Heart right ventricle (tissue), 16 donors: Measurements from ENCODE around the gene GBE1. TPM values are rescaled to one million over a fixed set of nuclear protein-coding genes. Genes with fewer than 3 reads are reported as not detected.

Source experiments
- ATAC-seq, 8 donors: fragments of 200-7000 bp; cut with Tn5 transposase; one replicate each; pipeline ENCODE4 v1.9.1; 2020; ENCODE audit warnings: mild to moderate bottlenecking in 8 of 8, moderate library complexity in 8 of 8, moderate number of reproducible peaks in 1 of 8
- DNase-seq, 2 donors: peaks; one replicate each; pipeline ENCODE4 v3.0.0-alpha.2; 2020
- H3K27ac ChIP-seq, 10 donors: fragments of 200-600 bp; sonication (generic) in 2 of 10; one replicate each; pipeline versions ENCODE4 v1.5.0 to v1.8.0; 2020 to 2022; ENCODE audit warnings: mild to moderate bottlenecking in 3 of 10
- H3K27me3 ChIP-seq, 7 donors: fragments of 200-600 bp; one replicate each; pipeline ENCODE4 v1.8.0; 2021 to 2022; ENCODE audit warnings: mild to moderate bottlenecking in 2 of 7
- H3K36me3 ChIP-seq, 9 donors: fragments of 200-600 bp; sonication (generic) in 1 of 9; one replicate each; pipeline versions ENCODE4 v1.5.0 to v1.8.0; 2020 to 2022; ENCODE audit warnings: mild to moderate bottlenecking in 2 of 9
- H3K4me1 ChIP-seq, 9 donors: fragments of 200-600 bp; sonication (generic) in 1 of 9; one replicate each; pipeline versions ENCODE4 v1.5.0 to v1.8.0; 2020 to 2022; ENCODE audit warnings: mild to moderate bottlenecking in 4 of 9
- H3K4me3 ChIP-seq, 10 donors: fragments of 200-600 bp; sonication (generic) in 2 of 10; one replicate each; pipeline versions ENCODE4 v1.5.0 to v1.8.0; 2020 to 2022; ENCODE audit warnings: mild to moderate bottlenecking in 7 of 10, moderate library complexity in 2 of 10
- H3K9me3 ChIP-seq, 11 donors: fragments of 200-600 bp in 10 of 11; sonication (generic) in 2 of 11; one replicate each; pipeline versions ENCODE4 v1.5.0 to v1.8.0; 2013 to 2022; ENCODE audit warnings: mild to moderate bottlenecking in 2 of 11, control low read depth in 1 of 11, moderate library complexity in 1 of 11
- CTCF ChIP-seq, 9 donors: fragments of 200-600 bp; sonication (generic) in 2 of 9; IDR thresholded peaks; one replicate each; pipeline versions ENCODE4 v1.5.0 to v1.8.0; 2021 to 2022; ENCODE audit warnings: antibody characterized with exemption in 9 of 9, mild to moderate bottlenecking in 5 of 9, moderate library complexity in 1 of 9
- WGBS, 2 donors: extraction: QIAGEN DNeasy Blood & Tissue Kit; methylation state at CpG; one replicate each; pipeline ENCODE4 v1.1.7; 2013; ENCODE audit warnings: inconsistent platforms in 1 of 2; 5-methylcytosine and 5-hydroxymethylcytosine counted together
- intact Hi-C, 10 donors: fragments of 100-400 bp; cut with DNase I; formaldehyde crosslinking; loops; one replicate each; pipeline versions ENCODE4 v1.11.1 to v1.14.2; 2022
- polyA plus RNA-seq, 2 donors: library from polyadenylated mRNA; stranded (reverse); fragments of 200-250 nt; gene quantifications; one replicate each; pipeline ENCODE4 v1.2.3, GENCODE V29; 2013
- total RNA-seq, 10 donors: library from RNA; stranded (reverse); fragmentation: NEBNext Ultra II Directional in 3 of 10; extraction: Animal tissue kit (Norgen Biotek cat#: 25700) in 3 of 10; gene quantifications; one replicate each; pipeline versions ENCODE4 v1.2.1 to v1.2.4, GENCODE V29; 2021 to 2023
- donor health status: Arrhythmogenic right ventricular cardiomyopathy.
- donor health status: ischemic (EF 13 %, LVEDD 7.1; RV severe dilation, severe dysfunction).
- donor health status: healthy with polysubstance abuse.
- donor health status: DM: no; HTN: yes; CAD: no.
- donor health status: DM: no; HTN: no; CAD: no.
- donor health status: ischemic (EF 25% LVEDD 6.9; RV normal size, moderate dysfunction).
- donor health status: ischemic (EF 25% LVEDD 5.7; RV mildly dilated, moderate dysfunction).
- donor health status: healthy.
- donor health status: DM: yes; HTN: yes; CAD: no.
- donor health status: Ischemic cardiomyopathy.
- donor health status: ischemic (EF 35%, LVEDD 5.7; RV mildly dilated, moderate dysfunction).
- donor health status: nonischemic (EF 11% LVEDD 7.7; RV severe dilation, severe dysfunction).
- donor health status: DM: yes; HTN: yes; CAD: no.
- donor health status: PGD.
- donor health status: ischemic (EF 29% LVEDD 5.4; RV normal size, mild dysfunction).
- donor health status: nonischemic (EF 23%, LVEDD 6.1; RV moderate dilation, normal function).

GBE1 gene
- total and polyA plus RNA-seq, 12 donors: 24.8 to 153 (median 98.8) TPM

GRCh38 chr3:81790117-81790516 lies 28.7 kb upstream of the GBE1 start:
- Histone ChIP-seq H3K4me3 (no peak overlapping the region), H3K9me3 (no peaks in the 10 kb centered on the region), H3K4me1 (peaks cover 0 to 31% (median 18%) of the 10 kb centered on the region in 9 donors), H3K27me3 (no peaks in the 10 kb centered on the region), H3K36me3 (no peaks in the 10 kb centered on the region), H3K27ac (peak overlapping the region in 9 of 10 donors; percentile 28 to 80 (median 71))
- intact Hi-C loops: loop anchor here in 1 of 10 donors (5.0 kb wide), 1 partner anchor 123 kb away; no protein-coding TSS in a partner anchor
- no peak for TF ChIP-seq CTCF (IDR thresholded peaks at IDR 0.05)
- ATAC-seq: peak in 7 of 8 donors; percentile 48 to 88 (median 73)
- no peak for DNase-seq
- whole genome bisulfite sequencing, 2 donors: 11 to 24% methylated on average over 3 of the region's 3 CpGs

GRCh38 chr3:81789691-81790090 lies 28.2 kb upstream of the GBE1 start:
- peak overlapping the region in 9 of 10 donors; percentile 28 to 80 (median 71) for H3K27ac ChIP-seq

GRCh38 chr3:81788610-81789009 lies 27.2 kb upstream of the GBE1 start:
- Histone ChIP-seq H3K9me3 (no peaks in the 10 kb centered on the region), H3K4me1 (peaks cover 0 to 31% (median 18%) of the 10 kb centered on the region in 9 donors), H3K27me3 (no peaks in the 10 kb centered on the region), H3K4me3 (no peak overlapping the region), H3K36me3 (no peaks in the 10 kb centered on the region), H3K27ac (peak overlapping the region in 9 of 10 donors; percentile 28 to 80 (median 71))
- WGBS, 2 donors: 1 to 4% methylated on average over 2 of the region's 2 CpGs
- intact Hi-C loops: no loop called here
- DNase-seq: no peak
- TF ChIP-seq CTCF (IDR thresholded peaks at IDR 0.05): no peak
- ATAC-seq: peak; percentile 80 to 96 (median 93)

More at GRCh38 chr3:81789691-81790090, 28.2 kb upstream of the GBE1 start:
- ATAC-seq (no peak), DNase-seq (no peak)
- no peak for TF ChIP-seq CTCF (IDR thresholded peaks at IDR 0.05)
- Histone ChIP-seq H3K36me3 (no peaks in the 10 kb centered on the region), H3K9me3 (no peaks in the 10 kb centered on the region), H3K4me1 (peaks cover 0 to 31% (median 18%) of the 10 kb centered on the region in 9 donors), H3K4me3 (no peak overlapping the region), H3K27me3 (no peaks in the 10 kb centered on the region)
- intact Hi-C loops: loop anchor here in 1 of 10 donors (5.0 kb wide), 1 partner anchor 122 kb away; no protein-coding TSS in a partner anchor

GRCh38 chr3:81788044-81788443 lies 26.6 kb upstream of the GBE1 start:
- no peaks in the 10 kb centered on the region for H3K9me3 ChIP-seq
- ATAC-seq (no peak), DNase-seq (no peak)
- no peaks in the 10 kb centered on the region for H3K27me3 ChIP-seq
- WGBS, 2 donors: 87 to 89% methylated on average over 2 of the region's 2 CpGs
- H3K27ac ChIP-seq: peak overlapping the region in 7 of 10 donors; percentile 44 to 80 (median 78)
- intact Hi-C loops: no loop called here
- peaks cover 0 to 31% (median 18%) of the 10 kb centered on the region in 9 donors for H3K4me1 ChIP-seq
- no peak for TF ChIP-seq CTCF (IDR thresholded peaks at IDR 0.05)
- H3K4me3 ChIP-seq: no peak overlapping the region
- no peaks in the 10 kb centered on the region for H3K36me3 ChIP-seq
